IPS-18c (cell line): ENCODE results near the gene TRAM2.

Source experiments
- H3K4me3 ChIP-seq: 2 replicates; pipeline ENCODE4 v1.7.0; 2013; ENCODE audit warnings: low read depth, mild to moderate bottlenecking, low read length, moderate library complexity; ENCODE audit not compliant: insufficient read depth
- H3K9me3 ChIP-seq: one replicate; pipeline ENCODE4 v1.6.1; 2013; ENCODE audit warnings: mild to moderate bottlenecking, low read length, moderate library complexity; ENCODE audit not compliant: control insufficient read depth, insufficient read depth

Gene TRAM2

DNA sequence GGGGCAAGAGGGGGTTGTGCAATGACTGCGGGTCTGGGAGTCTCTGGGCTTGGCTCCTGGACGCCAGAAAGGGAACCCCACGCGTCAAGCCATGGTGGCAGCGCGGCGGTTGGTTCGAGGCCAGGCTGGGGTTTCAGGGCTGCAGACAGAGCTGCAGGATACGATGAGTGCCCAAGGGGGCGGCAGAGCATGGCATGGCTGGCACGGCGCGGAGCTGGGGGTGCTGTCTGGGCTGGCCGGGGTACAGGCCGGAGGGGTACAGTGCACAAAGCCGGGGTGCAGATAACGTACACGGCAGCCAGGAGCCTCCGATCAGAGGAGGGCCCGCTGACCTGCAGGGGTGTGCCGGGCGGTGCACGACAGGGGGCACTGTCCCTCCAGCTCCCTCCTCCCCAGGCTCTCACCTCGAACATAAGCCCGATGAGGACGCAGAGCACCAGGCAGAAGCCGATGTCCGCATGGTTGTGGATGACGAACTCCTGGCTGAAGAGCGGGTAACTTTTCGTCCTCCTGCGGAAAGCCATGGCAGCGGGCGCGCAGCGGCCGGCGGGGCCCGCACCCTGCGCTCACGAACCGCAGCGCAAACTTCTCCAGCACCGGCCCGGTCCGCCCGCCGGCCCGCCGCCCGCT is 353 bp downstream of the TRAM2 start:
- H3K4me3 ChIP-seq: peak overlapping the region; percentile 76
- peaks cover 3% of the 10 kb centered on the region for H3K9me3 ChIP-seq

DNA sequence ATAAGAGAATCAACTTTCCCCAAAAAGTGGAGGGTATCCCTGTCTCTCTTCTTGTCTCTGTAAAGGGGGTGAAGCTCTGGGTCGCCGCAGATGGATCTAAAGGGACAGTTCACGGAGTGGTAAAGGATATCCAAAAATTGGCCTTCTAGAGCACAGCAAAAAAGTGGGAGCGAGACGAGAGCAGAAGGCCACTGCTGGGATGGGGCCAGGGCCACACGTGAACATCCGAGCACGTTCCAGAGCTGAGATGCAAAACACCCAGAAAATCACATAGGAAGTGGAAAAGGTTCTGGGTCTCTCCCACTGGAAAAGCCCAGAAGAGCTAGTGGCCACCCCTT is 837 bp downstream of the TRAM2 start:
- Histone ChIP-seq H3K4me3 (peak overlapping the region; percentile 76), H3K9me3 (peaks cover 3% of the 10 kb centered on the region)

DNA sequence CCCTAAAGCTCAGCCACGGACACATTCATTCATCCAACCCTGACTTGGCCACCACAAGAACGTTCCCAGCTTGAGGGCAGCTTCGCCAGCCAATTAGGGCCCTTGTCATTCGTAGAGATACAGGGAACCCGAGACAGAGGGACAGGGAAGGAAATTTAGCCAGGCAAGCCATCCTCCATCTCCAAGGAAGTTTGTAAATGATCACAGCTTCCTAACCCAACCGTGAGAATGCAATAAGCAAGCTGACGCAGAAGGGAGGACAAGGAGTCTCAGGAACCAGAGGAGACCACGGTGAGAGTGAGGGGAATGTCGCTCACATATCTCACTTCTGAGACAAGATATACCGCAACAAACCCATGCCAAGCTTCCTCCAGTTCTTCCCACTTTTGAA is 1.4 kb downstream of the TRAM2 start:
- Histone ChIP-seq H3K9me3 (peaks cover 3% of the 10 kb centered on the region), H3K4me3 (peak overlapping the region; percentile 76; the same call in 1 of the 2 replicates)

GRCh38 chr6:52574709-52575501 is 2.0 kb downstream of the TRAM2 start:
- Histone ChIP-seq H3K4me3 (no peak overlapping the region), H3K9me3 (peaks cover 3% of the 10 kb centered on the region)

- Histone ChIP-seq H3K9me3 (peaks cover 3% of the 10 kb centered on the region), H3K4me3 (no peak overlapping the region; the same call in 1 of the 2 replicates)
Measured at GRCh38 chr6:52573295-52573694, 3.6 kb downstream of the TRAM2 start.

GRCh38 chr6:52572536-52572935 is 4.3 kb downstream of the TRAM2 start:
- Histone ChIP-seq H3K9me3 (peaks cover 3% of the 10 kb centered on the region), H3K4me3 (no peak overlapping the region)

DNA sequence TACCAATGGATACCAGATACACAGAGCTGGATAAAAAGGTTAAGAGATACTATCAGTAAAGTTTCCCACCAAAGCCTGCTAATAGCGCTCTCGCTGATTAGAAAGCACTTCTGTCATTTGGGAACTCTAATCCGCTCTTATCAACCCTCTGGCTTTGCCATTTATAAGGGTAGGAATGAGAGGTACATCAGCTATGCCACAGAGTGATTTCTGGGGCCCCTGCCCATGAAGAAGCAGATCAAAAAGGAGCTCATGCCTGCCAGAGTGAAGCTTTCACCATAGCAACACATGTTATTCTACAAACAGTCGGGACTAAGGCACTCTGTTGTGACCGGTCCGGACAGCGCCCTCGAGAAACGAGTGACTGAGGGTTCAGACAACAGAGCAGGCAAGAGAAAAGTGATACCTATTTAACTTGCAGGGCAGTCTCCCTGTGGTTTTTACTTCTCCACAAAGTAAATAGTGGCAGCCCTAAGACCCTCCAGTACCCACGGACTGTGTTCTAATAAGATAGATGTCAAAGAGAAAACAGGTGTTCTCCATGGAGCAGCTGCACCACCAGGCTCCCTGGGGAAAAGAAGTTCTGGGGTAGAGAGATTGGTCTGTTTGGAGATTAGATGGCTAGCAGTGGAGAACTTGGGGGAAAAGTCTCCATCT is 5.6 kb downstream of the TRAM2 start:
- H3K4me3 ChIP-seq: no peak overlapping the region

GRCh38 chr6:52570291-52570700 is 6.6 kb downstream of the TRAM2 start:
- peaks cover 2% of the 10 kb centered on the region for H3K9me3 ChIP-seq
- no peak overlapping the region for H3K4me3 ChIP-seq

More for the DNA sequence above, 5.6 kb downstream of the TRAM2 start:
- no peaks in the 10 kb centered on the region for H3K9me3 ChIP-seq

DNA sequence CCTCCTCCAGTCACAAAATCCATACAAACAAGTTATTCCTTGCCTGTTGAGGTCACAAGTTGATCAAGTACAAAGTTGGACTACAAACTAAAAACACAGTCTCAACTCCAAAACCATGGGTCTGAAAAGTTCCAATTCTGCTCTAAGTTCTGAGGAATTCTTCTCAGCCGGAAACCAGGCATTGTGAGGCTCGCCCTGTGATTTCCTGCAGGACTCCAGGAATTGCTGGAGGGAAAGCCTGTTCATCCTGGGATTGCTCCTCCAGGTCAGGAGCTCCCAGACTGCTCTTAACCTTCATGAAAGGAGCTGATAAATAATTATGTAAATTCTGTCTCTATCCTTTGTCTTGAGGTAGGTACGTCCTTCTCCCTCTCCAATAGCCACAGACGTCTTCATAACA is 8.5 kb downstream of the TRAM2 start:
- Histone ChIP-seq H3K4me3 (no peak overlapping the region), H3K9me3 (peaks cover 2% of the 10 kb centered on the region)

GRCh38 chr6:52566853-52567279 is 10.0 kb downstream of the TRAM2 start:
- Histone ChIP-seq H3K9me3 (peaks cover 2% of the 10 kb centered on the region), H3K4me3 (no peak overlapping the region)

DNA sequence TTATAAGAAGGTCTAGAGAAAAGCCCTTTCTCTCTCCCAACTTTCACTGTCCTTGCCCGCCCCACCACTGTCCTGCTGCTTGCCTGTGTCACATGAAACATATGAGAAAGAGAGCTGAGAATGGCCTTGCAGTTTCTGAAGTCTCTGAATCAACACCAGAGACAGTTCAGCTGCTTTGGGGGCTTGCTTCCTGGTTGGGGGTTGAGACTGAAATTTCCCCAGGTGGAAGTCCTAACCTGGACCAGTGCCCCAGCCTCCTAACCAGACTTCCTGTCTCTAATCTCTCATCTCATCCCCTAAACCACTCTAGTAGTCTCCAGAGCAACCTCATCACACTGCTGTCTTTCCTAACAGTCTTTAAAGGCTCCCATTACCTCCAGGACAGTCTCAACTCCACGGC is 10.7 kb downstream of the TRAM2 start:
- H3K4me3 ChIP-seq: no peak overlapping the region
- peaks cover 2% of the 10 kb centered on the region for H3K9me3 ChIP-seq

DNA sequence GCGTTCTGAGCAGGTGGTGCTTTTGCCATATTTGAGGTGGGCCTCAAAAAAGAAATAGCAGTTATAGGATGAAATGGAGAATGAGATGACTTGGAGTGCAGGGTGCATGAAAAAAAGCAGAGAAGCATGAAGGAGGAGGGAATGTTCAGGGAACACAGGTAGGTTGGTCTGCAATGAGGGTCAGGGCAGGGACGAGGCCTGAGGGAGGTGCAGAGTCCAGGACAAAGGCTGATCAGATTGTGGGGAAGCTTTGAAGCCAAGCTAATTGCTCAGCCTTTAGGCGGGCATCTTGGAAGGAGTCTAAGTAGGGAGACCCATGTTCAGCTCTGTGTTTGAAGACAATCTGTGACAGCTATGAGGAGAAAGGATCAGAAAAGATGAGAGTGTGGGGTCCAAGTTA is 12.0 kb downstream of the TRAM2 start:
- Histone ChIP-seq H3K9me3 (peaks cover 2% of the 10 kb centered on the region), H3K4me3 (no peak overlapping the region)

- peaks cover 2% of the 10 kb centered on the region for H3K9me3 ChIP-seq
- no peak overlapping the region for H3K4me3 ChIP-seq
Measured at GRCh38 chr6:52562911-52563310, 13.9 kb downstream of the TRAM2 start.

DNA sequence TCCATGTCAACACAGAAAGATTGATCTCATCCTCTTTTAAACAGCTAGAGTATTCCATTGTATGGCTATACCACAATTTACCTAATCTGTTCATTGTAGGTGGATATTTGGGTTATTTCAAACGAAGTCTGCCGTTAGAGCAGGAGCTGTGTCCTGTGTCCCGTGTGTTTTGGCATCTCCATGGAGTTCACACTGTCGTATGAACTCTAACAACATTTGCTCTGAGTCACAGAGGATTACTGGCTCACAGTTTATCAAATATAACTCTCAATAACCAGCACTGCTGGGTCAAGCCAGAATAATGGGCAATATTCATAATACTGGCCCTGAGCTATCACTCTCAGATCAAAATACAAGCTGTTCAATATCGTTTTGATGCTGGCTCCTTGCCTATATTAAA is 16.4 kb downstream of the TRAM2 start:
- no peaks in the 10 kb centered on the region for H3K9me3 ChIP-seq
- H3K4me3 ChIP-seq: no peak overlapping the region

DNA sequence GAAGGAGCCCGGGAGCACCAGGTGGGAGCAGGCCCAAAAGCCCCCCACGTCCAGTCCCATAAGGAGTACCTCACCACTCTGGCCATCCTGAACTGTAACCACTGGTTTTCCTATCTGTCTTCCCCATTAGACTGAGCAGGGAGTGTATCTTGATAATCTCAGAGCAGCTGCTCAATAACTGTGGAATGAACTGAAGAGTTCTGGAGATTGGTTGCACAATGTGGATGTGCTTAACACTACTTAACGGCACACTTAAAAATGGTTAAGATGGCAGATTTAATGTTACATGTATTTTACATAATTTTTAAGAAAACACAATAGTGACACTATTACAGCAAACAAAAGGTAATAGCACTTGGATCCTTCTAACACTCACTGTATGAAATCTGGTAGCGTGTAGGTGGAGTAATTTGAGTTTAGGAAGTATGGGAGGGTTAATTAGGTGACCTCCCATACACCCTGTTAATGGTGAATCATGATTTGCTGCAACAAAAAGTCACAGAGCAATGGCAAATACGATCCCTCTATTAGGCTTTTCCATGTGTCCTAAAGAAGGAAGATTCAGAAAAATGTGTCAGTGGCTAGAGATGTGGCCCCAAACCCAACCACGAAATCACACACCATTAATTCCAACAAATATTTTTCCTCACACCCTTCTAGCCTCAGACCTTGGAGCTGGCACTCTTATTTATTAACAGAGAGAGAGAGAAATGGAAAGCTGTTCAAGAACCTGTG is 18.4 kb downstream of the TRAM2 start:
- Histone ChIP-seq H3K9me3 (no peaks in the 10 kb centered on the region), H3K4me3 (no peak overlapping the region)

DNA sequence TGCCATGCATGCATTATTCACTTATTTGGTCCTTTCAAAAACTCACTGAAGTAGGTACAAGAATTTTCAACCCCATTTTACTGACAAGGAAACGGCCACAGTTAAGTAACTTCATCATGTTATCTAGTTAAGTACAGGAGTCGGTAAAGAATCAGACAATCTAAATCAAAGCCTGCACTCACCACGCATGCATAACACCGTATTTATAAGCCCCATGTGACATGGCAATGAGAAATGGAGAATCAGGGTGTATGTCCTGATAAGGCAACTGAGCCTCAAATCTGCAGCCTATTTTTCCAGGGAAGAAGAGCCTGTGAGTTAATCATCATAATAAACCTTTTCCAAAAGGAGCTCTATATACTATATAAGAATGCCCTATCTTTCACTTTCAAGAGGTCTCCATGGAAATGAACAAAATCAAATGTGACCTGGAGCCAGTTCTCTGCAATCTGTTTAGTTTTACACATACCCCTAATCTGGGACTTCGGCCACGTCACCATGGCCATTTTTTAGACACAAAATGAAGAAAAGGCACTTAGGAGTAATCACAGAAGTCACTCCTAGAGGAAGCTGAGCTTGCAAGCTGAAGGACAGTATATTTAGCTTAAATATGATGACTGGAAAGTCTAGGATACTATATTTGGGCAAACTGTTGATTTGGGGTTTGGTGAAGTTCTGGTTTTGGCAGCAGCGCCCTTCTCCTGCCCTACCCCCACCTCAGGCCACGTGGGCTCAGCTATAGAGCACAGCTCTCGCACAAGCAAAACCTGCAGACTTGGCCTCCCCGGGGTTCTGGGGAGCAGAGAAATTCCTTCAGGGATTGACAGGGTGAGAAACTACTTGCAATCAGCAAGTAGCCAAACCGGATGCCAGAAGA is 19.2 kb downstream of the TRAM2 start:
- Histone ChIP-seq H3K4me3 (no peak overlapping the region), H3K9me3 (no peaks in the 10 kb centered on the region)
